Osteocyte (in vitro differentiated cells): ENCODE results near the gene CCDC158. TPM values are rescaled to one million over a fixed set of nuclear protein-coding genes. Genes with fewer than 3 reads are reported as not detected.

Experiments
- DNase-seq: peaks from one replicate; pipeline ENCODE4 v3.0.0; 2021; ENCODE audit warnings: mixed read lengths; ENCODE audit not compliant: unreplicated experiment; ENCODE audit errors: extremely low spot score
- H3K27ac Mint-ChIP-seq: one replicate; pipeline ENCODE4 v1.8.0; 2021; ENCODE audit warnings: mild to moderate bottlenecking, mixed read lengths; ENCODE audit not compliant: unreplicated experiment
- H3K27me3 Mint-ChIP-seq: one replicate; pipeline ENCODE4 v1.8.0; 2021; ENCODE audit warnings: mixed read lengths; ENCODE audit not compliant: unreplicated experiment
- H3K36me3 Mint-ChIP-seq: one replicate; pipeline ENCODE4 v1.8.0; 2021; ENCODE audit warnings: mixed read lengths; ENCODE audit not compliant: unreplicated experiment
- H3K4me1 Mint-ChIP-seq: one replicate; pipeline ENCODE4 v1.8.0; 2021; ENCODE audit warnings: mixed read lengths; ENCODE audit not compliant: unreplicated experiment
- H3K4me3 Mint-ChIP-seq: one replicate; pipeline ENCODE4 v1.8.0; 2021; ENCODE audit warnings: mild to moderate bottlenecking, moderate library complexity, mixed read lengths; ENCODE audit not compliant: unreplicated experiment
- H3K9me3 Mint-ChIP-seq: one replicate; pipeline ENCODE4 v1.8.0; 2021; ENCODE audit warnings: mixed read lengths; ENCODE audit not compliant: unreplicated experiment
- total RNA-seq: library from RNA; stranded (reverse); gene quantifications from 2 replicates; pipeline ENCODE4 v1.2.1, GENCODE V29; 2021
- TF ChIP-seq, protein P1 (sequence below): fragments of 200-600 bp; sonication (generic); IDR thresholded peaks from 2 replicates; pipeline ENCODE4 v1.5.0; 2021; ENCODE audit warnings: antibody characterized with exemption, mild to moderate bottlenecking, moderate library complexity

Gene CCDC158
- total RNA-seq, 1 donor from 2014 or later, result not detected

DNA sequence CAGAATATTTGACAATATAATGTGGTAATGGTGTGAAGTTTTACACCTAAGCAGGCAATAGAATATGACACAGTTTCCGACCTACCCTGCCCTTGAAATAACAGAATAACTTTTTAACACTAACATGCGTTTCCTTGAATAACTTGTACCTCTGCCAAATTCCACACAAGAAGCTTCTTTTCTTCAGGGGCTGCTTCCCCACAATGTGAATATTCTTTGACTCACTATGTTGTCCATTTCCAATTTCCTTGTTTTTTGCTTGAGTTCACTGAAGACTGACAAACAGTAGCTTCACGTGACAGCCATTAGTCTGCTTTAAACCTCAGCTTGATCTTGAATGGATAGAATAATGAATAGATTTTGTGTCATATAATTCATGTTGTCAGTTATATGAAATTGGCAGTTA, 28.4 kb upstream of the CCDC158 start:
- Mint-ChIP-seq H3K4me1 (peaks cover 49% of the 10 kb centered on the region), H3K27me3 (no peaks in the 10 kb centered on the region), H3K27ac (peak overlapping the region; percentile 80), H3K4me3 (peak overlapping the region; percentile 5), H3K36me3 (no peaks in the 10 kb centered on the region), H3K9me3 (no peaks in the 10 kb centered on the region)
- TF ChIP-seq, protein P1, sequence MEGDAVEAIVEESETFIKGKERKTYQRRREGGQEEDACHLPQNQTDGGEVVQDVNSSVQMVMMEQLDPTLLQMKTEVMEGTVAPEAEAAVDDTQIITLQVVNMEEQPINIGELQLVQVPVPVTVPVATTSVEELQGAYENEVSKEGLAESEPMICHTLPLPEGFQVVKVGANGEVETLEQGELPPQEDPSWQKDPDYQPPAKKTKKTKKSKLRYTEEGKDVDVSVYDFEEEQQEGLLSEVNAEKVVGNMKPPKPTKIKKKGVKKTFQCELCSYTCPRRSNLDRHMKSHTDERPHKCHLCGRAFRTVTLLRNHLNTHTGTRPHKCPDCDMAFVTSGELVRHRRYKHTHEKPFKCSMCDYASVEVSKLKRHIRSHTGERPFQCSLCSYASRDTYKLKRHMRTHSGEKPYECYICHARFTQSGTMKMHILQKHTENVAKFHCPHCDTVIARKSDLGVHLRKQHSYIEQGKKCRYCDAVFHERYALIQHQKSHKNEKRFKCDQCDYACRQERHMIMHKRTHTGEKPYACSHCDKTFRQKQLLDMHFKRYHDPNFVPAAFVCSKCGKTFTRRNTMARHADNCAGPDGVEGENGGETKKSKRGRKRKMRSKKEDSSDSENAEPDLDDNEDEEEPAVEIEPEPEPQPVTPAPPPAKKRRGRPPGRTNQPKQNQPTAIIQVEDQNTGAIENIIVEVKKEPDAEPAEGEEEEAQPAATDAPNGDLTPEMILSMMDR, result no peak
- no peak for DNase-seq

- TF ChIP-seq, protein P1, result no peak
- H3K27me3 Mint-ChIP-seq, result no peaks in the 10 kb centered on the region
- H3K36me3 Mint-ChIP-seq, result no peaks in the 10 kb centered on the region
- H3K4me1 Mint-ChIP-seq, result peaks cover 49% of the 10 kb centered on the region
- no peak for DNase-seq
- H3K4me3 Mint-ChIP-seq, result no peak overlapping the region
- H3K27ac Mint-ChIP-seq, result peak overlapping the region; percentile 31
- H3K9me3 Mint-ChIP-seq, result no peaks in the 10 kb centered on the region
Observed at GRCh38 chr4:76448211-76448610, 27.3 kb upstream of the CCDC158 start.

DNA sequence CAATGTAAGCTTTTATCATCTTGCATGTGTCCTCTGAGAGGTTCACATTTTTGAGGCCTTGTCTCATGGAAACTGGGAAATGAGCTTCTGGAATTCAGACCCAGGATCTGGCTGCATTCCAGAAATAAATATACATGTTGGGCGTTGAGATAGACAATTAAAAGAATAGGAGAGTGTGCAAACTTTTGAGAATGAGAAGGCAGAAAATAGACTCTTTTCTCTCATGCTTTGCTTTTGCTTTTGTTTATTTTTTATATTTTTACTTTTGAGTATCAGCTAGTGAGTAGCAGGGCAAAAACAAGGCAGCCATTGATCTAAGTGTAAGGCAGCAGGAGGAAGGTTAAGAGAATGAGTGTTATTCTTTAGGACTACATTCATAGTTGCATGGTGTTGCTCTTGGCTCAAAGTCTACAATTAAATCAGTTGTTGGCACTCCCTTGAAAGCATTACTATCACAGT, 26.5 kb upstream of the CCDC158 start:
- H3K4me1 Mint-ChIP-seq, result peaks cover 49% of the 10 kb centered on the region
- H3K36me3 Mint-ChIP-seq, result no peaks in the 10 kb centered on the region
- DNase-seq, result no peak
- H3K9me3 Mint-ChIP-seq, result no peaks in the 10 kb centered on the region
- TF ChIP-seq, protein P1, result no peak
- H3K27me3 Mint-ChIP-seq, result no peaks in the 10 kb centered on the region
- H3K4me3 Mint-ChIP-seq, result no peak overlapping the region
- peak overlapping the region; percentile 83 for H3K27ac Mint-ChIP-seq

- no peak for DNase-seq
- no peaks in the 10 kb centered on the region for H3K36me3 Mint-ChIP-seq
- no peak overlapping the region for H3K27ac Mint-ChIP-seq
- H3K27me3 Mint-ChIP-seq, result no peaks in the 10 kb centered on the region
- peaks cover 49% of the 10 kb centered on the region for H3K4me1 Mint-ChIP-seq
- TF ChIP-seq, protein P1, result no peak
- H3K4me3 Mint-ChIP-seq, result no peak overlapping the region
- H3K9me3 Mint-ChIP-seq, result no peaks in the 10 kb centered on the region
Observed at GRCh38 chr4:76445911-76446310, 25.0 kb upstream of the CCDC158 start.

DNA sequence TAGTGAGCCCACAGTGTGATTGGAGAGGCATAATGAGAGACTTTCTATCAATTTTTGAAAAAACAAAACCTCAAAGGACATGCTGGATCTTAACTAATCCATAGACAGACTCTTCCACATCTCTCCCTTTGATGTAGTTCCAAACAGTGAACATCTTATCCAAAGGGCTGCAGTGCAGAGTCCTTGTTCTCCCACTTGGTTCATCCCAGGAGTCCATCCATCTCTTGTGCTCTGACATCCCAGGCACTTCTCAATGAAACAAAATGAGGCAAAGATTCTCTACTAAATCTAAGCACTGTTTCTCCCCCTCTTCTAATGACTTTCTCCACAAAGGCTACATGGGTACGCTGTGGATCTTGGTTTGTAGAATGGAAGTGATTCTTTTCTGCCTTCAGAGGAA, 22.4 kb upstream of the CCDC158 start:
- peaks cover 24% of the 10 kb centered on the region for H3K4me1 Mint-ChIP-seq
- no peaks in the 10 kb centered on the region for H3K27me3 Mint-ChIP-seq
- no peak overlapping the region for H3K4me3 Mint-ChIP-seq
- no peak overlapping the region for H3K27ac Mint-ChIP-seq
- no peaks in the 10 kb centered on the region for H3K9me3 Mint-ChIP-seq
- TF ChIP-seq, protein P1, result no peak
- H3K36me3 Mint-ChIP-seq, result peaks cover 4% of the 10 kb centered on the region
- DNase-seq, result no peak
